ENCODE data around the gene KCNH6.

GRCh38 chr17:63483038-63483437 is 40.1 kb upstream of the KCNH6 start:
- TF ChIP-seq GATA3 (IDR thresholded peaks at IDR 0.05; ENCODE audit: low read depth, low read length) (no peak), GATA2 (IDR thresholded peaks at IDR 0.05; ENCODE audit: low read depth, low read length) (no peak)
